Peyer's patch (tissue), 4 donors: ENCODE data around the gene EP400.

Source experiments
- POLR2A ChIP-seq, 2 donors: fragments of 450-650 bp; IDR thresholded peaks; one replicate each; pipeline ENCODE4 v1.5.1; 2017; ENCODE audit warnings: antibody characterized with exemption in 2 of 2, mild to moderate bottlenecking in 2 of 2, moderate library complexity in 2 of 2
- TF ChIP-seq, protein P1 (sequence below), 6 experiments: fragments of 450-650 bp in 4 of 6; fragments of 200-600 bp in 2 of 6; sonication (generic) in 1 of 6; IDR thresholded peaks; one replicate each; pipeline ENCODE4 v1.5.1; 2017 to 2019; ENCODE audit warnings: antibody characterized with exemption in 6 of 6, mild to moderate bottlenecking in 3 of 6, moderate library complexity in 1 of 6

DNA sequence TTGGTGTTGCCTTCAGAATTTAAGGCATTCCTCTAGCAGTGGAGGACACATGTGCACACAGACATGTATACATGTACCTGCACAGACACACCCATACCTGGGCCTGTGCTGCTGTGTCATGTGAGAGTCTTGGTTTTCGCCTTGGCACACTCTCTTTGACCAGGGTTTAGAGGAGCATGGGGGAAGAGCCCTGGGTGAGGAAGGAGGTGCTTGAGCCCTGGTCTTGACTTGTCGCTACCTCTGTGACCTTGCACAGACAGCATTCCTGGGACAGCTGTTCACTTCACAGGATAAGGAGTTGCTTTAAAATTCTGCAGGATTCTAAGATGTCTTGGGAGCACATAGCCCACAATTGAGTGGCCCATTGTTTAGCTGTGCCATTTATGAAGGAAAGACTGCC lies 99.7 kb downstream of the EP400 start:
- TF ChIP-seq POLR2A (IDR thresholded peaks at IDR 0.05): no peak
- TF ChIP-seq, protein P1, sequence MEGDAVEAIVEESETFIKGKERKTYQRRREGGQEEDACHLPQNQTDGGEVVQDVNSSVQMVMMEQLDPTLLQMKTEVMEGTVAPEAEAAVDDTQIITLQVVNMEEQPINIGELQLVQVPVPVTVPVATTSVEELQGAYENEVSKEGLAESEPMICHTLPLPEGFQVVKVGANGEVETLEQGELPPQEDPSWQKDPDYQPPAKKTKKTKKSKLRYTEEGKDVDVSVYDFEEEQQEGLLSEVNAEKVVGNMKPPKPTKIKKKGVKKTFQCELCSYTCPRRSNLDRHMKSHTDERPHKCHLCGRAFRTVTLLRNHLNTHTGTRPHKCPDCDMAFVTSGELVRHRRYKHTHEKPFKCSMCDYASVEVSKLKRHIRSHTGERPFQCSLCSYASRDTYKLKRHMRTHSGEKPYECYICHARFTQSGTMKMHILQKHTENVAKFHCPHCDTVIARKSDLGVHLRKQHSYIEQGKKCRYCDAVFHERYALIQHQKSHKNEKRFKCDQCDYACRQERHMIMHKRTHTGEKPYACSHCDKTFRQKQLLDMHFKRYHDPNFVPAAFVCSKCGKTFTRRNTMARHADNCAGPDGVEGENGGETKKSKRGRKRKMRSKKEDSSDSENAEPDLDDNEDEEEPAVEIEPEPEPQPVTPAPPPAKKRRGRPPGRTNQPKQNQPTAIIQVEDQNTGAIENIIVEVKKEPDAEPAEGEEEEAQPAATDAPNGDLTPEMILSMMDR (IDR thresholded peaks at IDR 0.05): no peak
